ENCODE results near the gene VEGFA. TPM values are rescaled to one million over a fixed set of nuclear protein-coding genes. Genes with fewer than 3 reads are reported as not detected.
A peak's percentile ranks its signal among the peaks of the same experiment; 100 is the strongest.

Gene VEGFA
- polyA plus RNA-seq, 2 of the 4 experiments (the other 2 are of a cell fraction) = 35.8 to 83.7 TPM

DNA sequence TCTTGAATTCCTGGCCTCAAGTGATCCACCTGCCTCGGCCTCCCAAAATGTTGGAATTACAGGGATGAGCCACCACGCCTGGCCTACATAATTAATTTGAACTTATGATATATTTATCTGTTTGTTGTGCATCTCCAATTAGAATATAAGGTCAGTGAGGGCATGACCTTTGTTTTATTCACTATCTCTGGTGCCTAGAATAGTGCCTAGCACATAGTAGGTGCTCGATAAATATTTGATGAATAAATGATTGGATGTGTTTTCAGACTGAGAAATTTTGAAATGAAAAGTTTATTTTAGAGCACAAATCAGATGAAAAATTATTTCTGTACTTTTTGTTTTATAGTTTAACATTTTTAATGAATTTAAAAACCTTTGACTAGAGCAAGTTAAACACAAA lies 19.4 kb upstream of the VEGFA start:
- WGBS (ENCODE audit: missing lambda C conversion rate) = 44% methylated on average over 3 of the region's 3 CpGs
- POLR2A ChIA-PET = no interaction called here
- Histone ChIP-seq H3K9me3 (no peaks in the 10 kb centered on the region), H3K27ac (no peak overlapping the region), H3K4me3 (no peak overlapping the region), H3K4me1 (no peaks in the 10 kb centered on the region), H3K4me2 (no peak overlapping the region)
- CTCF ChIA-PET = no interaction called here
- FAIRE-seq = no peak
- no peak for ATAC-seq
- DNase-seq (ENCODE audit: low read depth in 1 of 2, low spot score in 1 of 2) = no peak
- no peak for TF ChIP-seq ZSCAN20 (CRISPR knock-in tag; IDR thresholded peaks at IDR 0.05)
- no peak for TF ChIP-seq POLR2AphosphoS2 (conservative IDR thresholded peaks at IDR 0.05; ENCODE audit: low read length)
- TF ChIP-seq FOSL2 (IDR thresholded peaks at IDR 0.05) = no peak
- no peak for TF ChIP-seq FOSL2 (CRISPR knock-in tag; IDR thresholded peaks at IDR 0.05)
- TF ChIP-seq RFX5 (IDR thresholded peaks at IDR 0.05) = no peak
- TF ChIP-seq, protein P1, sequence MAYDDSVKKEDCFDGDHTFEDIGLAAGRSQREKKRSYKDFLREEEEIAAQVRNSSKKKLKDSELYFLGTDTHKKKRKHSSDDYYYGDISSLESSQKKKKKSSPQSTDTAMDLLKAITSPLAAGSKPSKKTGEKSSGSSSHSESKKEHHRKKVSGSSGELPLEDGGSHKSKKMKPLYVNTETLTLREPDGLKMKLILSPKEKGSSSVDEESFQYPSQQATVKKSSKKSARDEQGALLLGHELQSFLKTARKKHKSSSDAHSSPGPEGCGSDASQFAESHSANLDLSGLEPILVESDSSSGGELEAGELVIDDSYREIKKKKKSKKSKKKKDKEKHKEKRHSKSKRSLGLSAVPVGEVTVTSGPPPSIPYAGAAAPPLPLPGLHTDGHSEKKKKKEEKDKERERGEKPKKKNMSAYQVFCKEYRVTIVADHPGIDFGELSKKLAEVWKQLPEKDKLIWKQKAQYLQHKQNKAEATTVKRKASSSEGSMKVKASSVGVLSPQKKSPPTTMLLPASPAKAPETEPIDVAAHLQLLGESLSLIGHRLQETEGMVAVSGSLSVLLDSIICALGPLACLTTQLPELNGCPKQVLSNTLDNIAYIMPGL (CRISPR knock-in tag; IDR thresholded peaks at IDR 0.05; ENCODE audit: borderline replicate concordance) = no peak
- no peak for TF ChIP-seq RAD21 (conservative IDR thresholded peaks at IDR 0.05 in 1 of 2, IDR thresholded peaks at IDR 0.05 in 1 of 2)
- no peak for TF ChIP-seq CEBPB (IDR thresholded peaks at IDR 0.05)
- TF ChIP-seq TP53 (CRISPR knock-in tag; IDR thresholded peaks at IDR 0.05) = no peak
- TF ChIP-seq EP300 (IDR thresholded peaks at IDR 0.05) = no peak
- TF ChIP-seq GATA3 (IDR thresholded peaks at IDR 0.05; ENCODE audit: borderline replicate concordance) = no peak
- TF ChIP-seq KDM5A (IDR thresholded peaks at IDR 0.05) = no peak
- no peak for TF ChIP-seq KDM1A (IDR thresholded peaks at IDR 0.05; ENCODE audit: low read depth)
- TF ChIP-seq, protein P2, sequence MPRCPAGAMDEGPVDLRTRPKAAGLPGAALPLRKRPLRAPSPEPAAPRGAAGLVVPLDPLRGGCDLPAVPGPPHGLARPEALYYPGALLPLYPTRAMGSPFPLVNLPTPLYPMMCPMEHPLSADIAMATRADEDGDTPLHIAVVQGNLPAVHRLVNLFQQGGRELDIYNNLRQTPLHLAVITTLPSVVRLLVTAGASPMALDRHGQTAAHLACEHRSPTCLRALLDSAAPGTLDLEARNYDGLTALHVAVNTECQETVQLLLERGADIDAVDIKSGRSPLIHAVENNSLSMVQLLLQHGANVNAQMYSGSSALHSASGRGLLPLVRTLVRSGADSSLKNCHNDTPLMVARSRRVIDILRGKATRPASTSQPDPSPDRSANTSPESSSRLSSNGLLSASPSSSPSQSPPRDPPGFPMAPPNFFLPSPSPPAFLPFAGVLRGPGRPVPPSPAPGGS (IDR thresholded peaks at IDR 0.05) = no peak
- no peak for TF ChIP-seq HEYL (CRISPR knock-in tag; IDR thresholded peaks at IDR 0.05)
- no peak for TF ChIP-seq NFE2L2 (conservative IDR thresholded peaks at IDR 0.05; ENCODE audit: low read length)

DNA sequence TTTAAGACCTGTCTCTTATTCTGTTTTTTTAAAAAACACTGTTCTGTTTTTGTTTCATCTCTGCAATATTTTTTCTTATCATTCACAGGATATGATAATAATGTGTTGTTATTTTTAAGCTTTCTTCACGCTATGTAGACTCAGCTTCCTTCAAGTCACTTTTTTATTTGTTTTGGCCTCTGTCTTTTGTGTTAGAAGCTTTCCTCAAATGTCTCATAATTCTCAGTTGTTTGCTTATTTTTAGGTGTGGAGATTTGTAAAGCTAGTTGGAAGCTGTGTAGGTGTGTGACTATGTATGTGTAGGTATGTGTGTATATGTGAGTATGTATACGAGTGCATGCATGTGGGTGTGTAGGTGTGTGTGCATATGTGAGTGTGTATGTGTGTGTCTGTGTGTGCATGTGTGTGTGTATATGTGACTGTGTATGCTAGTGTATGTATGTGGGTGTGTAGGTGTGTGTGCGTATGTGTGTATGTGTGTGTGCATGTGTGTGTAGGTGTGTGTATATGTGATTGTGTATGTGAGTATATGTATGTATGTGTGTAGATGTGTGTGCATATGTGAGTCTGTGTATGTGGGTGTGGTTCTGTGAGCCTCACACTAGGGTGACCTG lies 16.3 kb upstream of the VEGFA start:
- no peak for FAIRE-seq
- POLR2A ChIA-PET = no interaction called here
- H3K4me2 ChIP-seq = no peak overlapping the region
- CTCF ChIA-PET = interaction anchor here (0.9 to 3.4 kb wide), 4 partner anchors 9 to 321 kb away, joined by 3 to 19 read pairs (median 10); partner anchors contain the start of gene VEGFA
- H3K4me3 ChIP-seq = no peak overlapping the region
- H3K4me1 ChIP-seq = no peaks in the 10 kb centered on the region
- 84% methylated on average over 3 of the region's 3 CpGs for WGBS (ENCODE audit: missing lambda C conversion rate)
- ATAC-seq = no peak
- H3K9me3 ChIP-seq = no peaks in the 10 kb centered on the region
- DNase-seq (ENCODE audit: low read depth in 1 of 2, low spot score in 1 of 2) = no peak
- no peak for TF ChIP-seq MAZ (IDR thresholded peaks at IDR 0.05; ENCODE audit: borderline replicate concordance, low read depth, low read length)
- TF ChIP-seq, protein P3, sequence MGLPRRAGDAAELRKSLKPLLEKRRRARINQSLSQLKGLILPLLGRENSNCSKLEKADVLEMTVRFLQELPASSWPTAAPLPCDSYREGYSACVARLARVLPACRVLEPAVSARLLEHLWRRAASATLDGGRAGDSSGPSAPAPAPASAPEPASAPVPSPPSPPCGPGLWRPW (IDR thresholded peaks at IDR 0.05) = no peak
- no peak overlapping the region for H3K27ac ChIP-seq

DNA sequence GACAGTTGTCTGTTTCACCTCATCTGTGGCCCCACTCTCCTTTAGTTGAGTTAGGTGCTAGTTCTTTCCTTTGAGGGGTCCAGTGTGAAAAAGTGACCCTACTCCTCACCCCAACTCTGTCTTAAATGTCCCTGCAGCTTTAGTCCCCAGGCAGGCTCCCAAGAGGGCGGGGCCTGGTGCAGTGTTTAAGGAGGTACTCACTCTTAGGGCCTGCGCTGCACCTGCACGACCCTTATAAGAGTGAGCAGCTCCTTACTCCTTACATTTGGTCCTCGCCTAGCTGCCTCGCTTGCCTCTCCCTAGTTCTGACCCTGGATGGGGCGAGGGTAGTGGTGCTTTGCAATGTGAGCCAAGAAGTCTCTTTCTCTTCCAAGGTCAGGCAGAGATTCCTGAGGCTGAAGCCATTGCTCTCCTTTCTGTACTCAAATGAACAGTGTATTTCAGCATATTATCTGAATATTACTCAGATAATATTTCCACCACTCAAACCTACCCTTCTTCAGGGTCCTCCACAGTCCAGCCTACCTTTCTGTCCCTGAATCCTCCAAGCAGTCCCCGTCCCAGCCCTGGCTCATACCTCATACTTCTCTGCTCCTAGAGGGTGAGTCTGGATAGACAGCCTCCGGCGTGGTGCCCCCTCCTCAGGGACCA lies 11.9 kb upstream of the VEGFA start:
- H3K9me3 ChIP-seq = no peaks in the 10 kb centered on the region
- H3K4me2 ChIP-seq = no peak overlapping the region
- DNase-seq (ENCODE audit: low read depth in 1 of 2, low spot score in 1 of 2) (no peak), FAIRE-seq (no peak), ATAC-seq (no peak)
- H3K4me1 ChIP-seq = no peaks in the 10 kb centered on the region
- no peak for TF ChIP-seq CBX8 (IDR thresholded peaks at IDR 0.05)
- TF ChIP-seq TFCP2L1 (CRISPR knock-in tag; IDR thresholded peaks at IDR 0.05) = no peak
- no peak for TF ChIP-seq SMC3 (IDR thresholded peaks at IDR 0.05)
- TF ChIP-seq NR3C1 (IDR thresholded peaks at IDR 0.05) = no peak
- TF ChIP-seq, protein P2 (IDR thresholded peaks at IDR 0.05) = no peak
- no peak for TF ChIP-seq JUN (IDR thresholded peaks at IDR 0.05)
- no peak for TF ChIP-seq MAZ (IDR thresholded peaks at IDR 0.05; ENCODE audit: borderline replicate concordance, low read depth, low read length)
- TF ChIP-seq ESRRA (IDR thresholded peaks at IDR 0.05; ENCODE audit: borderline replicate concordance, low read length) = no peak
- no peak for TF ChIP-seq SREBF2 (IDR thresholded peaks at IDR 0.05)
- TF ChIP-seq, protein P4, sequence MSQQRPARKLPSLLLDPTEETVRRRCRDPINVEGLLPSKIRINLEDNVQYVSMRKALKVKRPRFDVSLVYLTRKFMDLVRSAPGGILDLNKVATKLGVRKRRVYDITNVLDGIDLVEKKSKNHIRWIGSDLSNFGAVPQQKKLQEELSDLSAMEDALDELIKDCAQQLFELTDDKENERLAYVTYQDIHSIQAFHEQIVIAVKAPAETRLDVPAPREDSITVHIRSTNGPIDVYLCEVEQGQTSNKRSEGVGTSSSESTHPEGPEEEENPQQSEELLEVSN (IDR thresholded peaks at IDR 0.05; ENCODE audit: borderline replicate concordance, low read depth) = no peak
- TF ChIP-seq RCOR1 (IDR thresholded peaks at IDR 0.05; ENCODE audit: low read depth, low read length) = no peak
- 0 out of 6 replicates have a peak overlapping the region, but pooled peaks of 1 of the 2 experiments have one; percentile 27 for H3K27ac ChIP-seq
- no peak overlapping the region for H3K4me3 ChIP-seq
- WGBS (ENCODE audit: missing lambda C conversion rate) = 67% methylated on average over 6 of the region's 9 CpGs
- ChIA-PET CTCF (interaction anchor here (0.6 to 8.6 kb wide), 11 partner anchors 10 to 390 kb away, joined by 3 to 52 read pairs (median 4); partner anchors contain the start of gene VEGFA), POLR2A (no interaction called here)

Data from A549 (cell line).